Hematopoietic multipotent progenitor cell treated with erythropoietin and hydrocortisone succinate and interleukin-3 and kit ligand, for 17 days (in vitro differentiated cells): ENCODE results near the gene POP4.
A peak's percentile ranks its signal among the peaks of the same experiment; 100 is the strongest.

Source experiments
- DNase-seq: peaks from one replicate; pipeline ENCODE4 v3.0.0-alpha.2; 2015; ENCODE audit warnings: low spot score

POP4 gene

DNA sequence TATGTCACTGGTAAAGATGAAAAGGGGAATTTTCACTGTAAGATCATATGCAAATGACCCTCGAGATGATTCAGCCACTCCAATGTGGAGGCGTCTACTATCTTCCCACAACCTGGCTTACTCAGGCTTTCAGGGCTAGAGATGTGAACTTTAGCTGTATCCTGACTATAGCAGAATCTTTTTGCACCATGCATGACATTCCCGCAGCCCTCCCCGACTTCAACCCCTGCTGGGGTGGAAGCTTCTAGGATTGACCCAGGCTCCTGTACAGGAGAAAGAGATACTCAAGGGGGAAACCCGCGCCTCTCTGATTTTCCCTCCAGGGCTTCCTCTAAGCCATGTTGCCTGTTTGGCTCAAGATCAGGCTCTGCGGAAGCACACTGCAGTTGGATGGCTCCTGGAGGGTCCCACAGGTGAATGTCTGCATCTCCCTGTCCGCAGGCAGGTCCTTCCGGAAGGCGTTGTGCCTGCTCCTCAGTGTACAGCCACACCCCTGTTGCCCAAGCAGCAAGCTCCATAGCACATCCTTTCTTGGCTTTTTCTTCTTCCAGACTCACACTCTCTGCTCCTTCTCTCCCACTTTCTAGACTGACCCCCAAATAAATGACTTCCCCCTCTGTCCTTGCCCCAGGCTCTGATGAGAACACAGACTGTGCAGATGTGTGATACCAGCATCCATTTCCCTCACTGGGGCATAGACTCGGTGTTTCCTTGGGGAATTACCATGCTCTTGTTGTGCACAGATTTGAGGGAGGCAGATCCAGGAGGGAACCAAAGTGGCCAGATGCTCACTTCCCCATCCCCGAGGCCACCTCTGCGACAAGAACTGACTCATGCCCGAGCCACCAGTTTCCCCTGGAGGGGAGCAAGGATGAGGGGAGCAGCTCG is 29.1 kb upstream of the POP4 start:
- no peak for DNase-seq

DNA sequence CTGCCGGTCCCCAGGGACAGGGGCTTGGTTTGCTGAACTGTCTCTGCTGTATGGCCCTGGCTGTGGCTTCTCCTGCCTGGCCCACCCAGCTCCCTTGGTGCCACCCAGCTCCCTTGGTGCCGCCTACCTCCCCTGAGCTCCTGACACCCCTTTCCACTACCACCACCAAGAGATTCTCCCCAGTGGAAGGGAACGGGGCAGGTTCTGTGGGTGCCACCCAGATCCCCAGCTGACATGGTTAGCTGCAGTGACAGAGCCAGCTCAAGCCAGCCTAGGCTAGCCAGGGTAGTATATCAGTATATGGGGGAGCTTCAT is 28.5 kb upstream of the POP4 start:
- DNase-seq, result no peak

- no peak for DNase-seq
Observed at GRCh38 chr19:29578349-29578748, 27.7 kb upstream of the POP4 start.

- no peak for DNase-seq
Observed at GRCh38 chr19:29579308-29579910, 26.7 kb upstream of the POP4 start.

DNA sequence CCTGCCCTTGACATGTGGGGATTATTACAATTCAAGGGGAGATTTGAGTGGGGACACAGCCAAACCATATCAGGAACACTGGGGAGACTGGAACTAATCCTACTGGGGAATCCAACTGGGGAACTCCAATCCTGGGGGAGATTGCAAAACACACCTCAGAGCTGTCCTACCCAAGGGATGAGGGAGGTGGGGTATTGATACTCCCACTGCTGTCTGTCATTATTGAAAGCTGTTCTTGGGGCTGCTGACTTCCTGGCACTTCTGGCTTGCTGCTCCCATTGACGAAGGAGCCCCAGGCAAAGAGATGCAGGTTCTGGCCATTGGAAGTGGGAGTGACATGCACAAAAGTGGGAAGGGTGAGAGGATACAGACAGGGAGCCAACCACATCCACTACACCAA is 24.7 kb upstream of the POP4 start:
- DNase-seq, result no peak

DNA sequence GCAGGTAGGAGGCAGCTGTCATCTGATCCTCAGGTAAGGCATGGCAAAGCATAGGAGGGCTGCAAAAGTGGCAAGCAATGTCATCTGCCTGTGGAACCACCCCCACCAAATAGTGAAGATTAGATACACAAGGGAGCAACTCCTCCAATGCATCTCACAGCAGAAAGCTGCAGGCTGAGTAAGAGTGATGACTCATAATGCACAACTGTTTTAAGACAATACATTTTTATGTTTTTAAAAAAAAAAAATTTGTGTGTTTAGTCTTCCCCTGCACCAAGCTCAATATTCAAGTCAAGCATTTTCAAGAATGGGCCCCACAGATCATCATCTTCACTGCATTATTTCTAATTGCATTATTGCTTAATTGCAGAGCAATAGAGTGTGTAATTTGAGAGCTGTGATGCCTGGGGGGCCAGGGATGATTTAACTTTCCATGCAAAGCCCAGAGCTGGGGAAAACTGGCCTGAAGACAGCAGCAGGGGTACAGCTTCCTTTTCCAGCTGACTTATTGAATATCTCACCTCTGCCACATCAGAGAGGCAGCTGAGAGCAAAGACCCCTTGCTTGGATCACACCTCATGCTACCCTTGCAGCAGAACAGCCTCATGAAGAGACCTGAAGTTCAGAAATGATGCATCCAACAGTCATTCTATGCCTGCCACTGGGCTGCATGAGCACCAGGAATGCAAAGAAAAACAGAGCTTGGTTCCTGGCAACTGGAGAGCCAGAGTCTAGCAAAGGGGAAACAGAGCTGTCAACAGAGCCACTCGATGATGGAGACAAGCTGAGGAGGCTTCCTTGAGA is 22.7 kb upstream of the POP4 start:
- DNase-seq, result no peak

DNA sequence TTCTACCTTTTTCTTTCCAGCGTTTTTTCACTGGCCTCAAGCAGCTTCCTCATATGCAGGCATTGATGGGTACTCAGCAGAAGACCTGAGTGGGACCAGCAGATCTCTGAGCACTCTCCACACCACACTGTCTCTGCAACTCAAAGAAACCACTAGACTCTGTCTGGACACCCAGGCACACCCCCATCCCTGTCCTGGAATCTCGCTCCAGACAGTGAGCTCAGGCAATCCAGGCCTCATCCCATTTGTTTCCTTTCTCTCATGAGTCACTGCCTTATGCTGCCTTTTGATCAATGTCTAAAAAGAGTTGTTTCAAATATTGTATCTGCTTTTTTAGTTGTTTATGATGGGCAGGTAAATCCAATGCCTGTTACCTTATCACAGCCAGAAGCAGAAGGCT is 19.7 kb upstream of the POP4 start:
- no peak for DNase-seq

DNA sequence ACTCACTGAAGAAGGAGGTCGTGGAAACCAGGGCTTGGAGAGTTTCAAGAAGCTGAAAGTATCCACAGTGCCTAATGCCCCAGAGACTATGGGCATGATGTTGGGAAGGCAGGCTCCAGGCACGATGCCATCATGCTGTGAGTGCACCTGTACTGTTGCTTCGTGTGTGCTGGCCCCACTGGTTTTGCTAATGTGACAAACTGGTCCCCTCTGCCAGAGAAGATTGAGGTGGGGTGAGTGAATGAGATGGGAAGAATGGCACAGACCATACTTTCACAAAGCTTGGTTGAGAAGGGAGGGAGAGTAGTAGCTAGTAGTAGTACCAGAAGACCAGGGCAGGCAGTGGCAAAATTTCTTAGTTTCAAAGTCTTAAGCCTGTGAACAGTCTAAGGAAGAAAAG is 19.0 kb upstream of the POP4 start:
- no peak for DNase-seq

DNA sequence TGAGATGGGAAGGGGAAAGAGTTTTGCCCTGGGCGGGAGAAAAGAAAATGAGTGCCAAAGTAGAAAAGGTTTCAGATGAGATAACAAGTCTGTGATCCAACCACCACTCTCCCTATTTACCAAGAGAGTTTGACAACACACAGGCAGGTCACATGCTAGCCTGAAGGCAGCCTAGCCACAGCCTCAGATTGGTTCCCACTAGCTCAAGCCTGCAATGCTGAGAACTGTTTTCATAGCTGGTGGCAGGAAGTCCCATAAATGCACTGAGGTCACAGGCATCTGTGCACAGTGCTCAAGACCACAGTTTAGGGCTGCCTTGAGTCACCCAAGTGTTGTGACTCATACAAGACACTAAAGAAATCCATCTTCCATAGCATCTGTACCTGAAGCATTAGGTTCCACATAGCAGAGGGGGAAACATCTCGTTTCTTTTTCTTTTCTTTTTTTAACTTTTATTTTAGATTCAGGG is 18.5 kb upstream of the POP4 start:
- DNase-seq, result no peak

GRCh38 chr19:29588095-29588494 is 18.0 kb upstream of the POP4 start:
- DNase-seq, result no peak

DNA sequence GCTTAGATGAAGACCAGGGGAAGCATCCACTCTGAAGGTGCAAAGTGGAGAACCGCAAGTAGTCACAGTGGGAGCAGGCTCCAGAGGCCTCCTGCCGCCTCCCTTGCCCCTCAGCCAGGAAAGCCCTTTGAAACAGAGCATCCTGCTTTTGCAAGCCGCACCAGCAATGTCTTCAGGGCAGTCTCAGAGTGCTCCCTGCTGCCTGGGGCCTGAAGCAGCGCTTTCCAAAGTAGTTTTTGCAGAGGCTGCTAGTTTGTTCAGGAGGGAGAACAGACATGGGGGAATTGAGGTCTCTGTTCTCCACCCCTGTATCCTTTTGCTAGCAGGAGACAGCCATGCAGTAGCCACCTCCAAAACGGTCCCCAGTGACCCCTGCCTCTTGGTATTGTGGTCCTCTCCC is 15.8 kb upstream of the POP4 start:
- no peak for DNase-seq

DNA sequence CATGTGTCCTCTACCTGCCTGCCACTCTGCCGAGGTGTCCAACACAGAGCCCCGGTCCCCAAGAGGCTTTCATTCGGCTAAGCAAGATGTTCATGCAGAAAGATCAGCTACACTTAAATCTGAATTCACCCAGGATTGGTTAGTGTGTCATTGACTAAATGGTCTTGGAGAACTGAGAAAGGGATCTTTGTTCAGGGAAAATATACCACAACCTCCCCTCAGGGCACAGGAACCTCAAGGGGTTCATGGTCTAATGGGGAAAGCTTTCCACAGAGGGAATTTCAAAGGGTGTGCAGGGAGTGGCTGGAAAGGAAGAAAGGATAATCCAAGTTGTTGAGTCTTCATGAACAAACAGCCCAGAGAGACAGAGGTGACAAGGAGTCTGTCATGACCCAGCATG is 14.4 kb upstream of the POP4 start:
- DNase-seq, result no peak

DNA sequence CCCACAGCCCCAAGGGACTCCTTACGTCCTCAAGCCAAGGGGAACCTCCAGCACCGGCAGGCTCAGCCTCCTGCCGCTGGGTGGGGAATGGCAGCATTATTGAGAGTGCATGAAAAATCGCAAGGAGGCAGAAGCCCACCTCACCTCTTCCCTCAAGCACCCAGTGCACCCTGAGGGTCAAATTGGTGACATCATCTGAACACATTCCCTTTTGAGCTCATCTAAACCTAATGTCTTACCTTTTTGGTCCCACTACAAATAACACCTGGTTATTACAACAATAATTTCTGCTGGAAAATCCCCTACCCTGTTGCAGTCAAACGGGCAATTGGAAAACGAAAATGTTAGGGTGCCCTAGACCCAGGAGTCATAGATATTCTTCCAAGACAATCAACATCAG is 12.2 kb upstream of the POP4 start:
- DNase-seq, result no peak

GRCh38 chr19:29596080-29596727 is 9.9 kb upstream of the POP4 start:
- DNase-seq, result no peak

DNA sequence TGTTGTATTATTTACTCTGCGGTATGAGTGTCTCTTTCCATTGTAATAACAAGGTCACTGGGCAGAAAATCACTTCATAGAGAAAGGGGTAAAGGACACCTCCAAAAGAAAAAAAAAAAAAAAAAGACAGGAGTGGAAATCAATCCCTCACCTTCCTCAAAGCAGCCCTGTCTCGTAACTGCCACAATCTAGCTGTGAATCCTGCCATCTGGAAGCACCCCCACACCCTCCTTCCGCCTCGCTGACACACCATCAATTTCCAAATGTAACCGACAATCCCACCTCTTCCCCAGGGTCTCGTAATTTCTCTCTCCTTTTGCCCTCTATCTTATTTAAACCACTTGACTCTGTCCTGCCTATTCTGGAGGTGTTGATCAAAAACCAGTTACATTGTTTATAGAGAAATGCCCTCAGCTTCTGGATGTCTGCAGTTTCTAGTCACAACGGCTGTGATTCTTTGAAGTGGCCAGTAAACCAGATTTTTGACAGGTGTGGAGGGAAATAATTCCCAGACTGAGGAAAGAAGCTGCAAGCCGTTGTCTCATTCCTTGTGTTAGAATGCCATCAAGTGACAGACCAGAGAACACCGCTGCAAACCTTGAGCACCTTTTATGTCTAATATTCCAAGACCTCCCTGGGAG is 9.1 kb upstream of the POP4 start:
- no peak for DNase-seq

- DNase-seq, result no peak
Observed at GRCh38 chr19:29598036-29598435, 8.0 kb upstream of the POP4 start.

DNA sequence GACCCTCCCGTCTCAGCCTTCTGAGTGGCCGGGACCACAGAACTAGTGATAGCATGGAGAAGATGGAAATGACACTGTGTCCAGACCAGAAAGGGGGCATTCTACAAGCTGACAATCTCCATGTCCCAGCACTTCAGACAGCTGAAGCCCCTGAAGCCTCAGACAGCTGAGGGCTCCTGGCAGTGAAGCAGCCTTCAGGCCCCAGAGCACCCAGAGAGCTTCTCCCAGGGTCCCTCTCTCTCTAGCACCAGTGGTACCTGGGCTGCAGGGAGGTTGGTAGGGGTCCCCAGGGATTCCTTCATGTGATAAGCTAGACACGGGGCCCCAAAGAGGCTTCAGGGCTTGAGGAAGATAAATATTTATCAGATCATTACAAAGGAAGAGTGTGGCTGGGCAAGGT is 7.6 kb upstream of the POP4 start:
- no peak for DNase-seq

GRCh38 chr19:29603308-29603707 is 2.8 kb upstream of the POP4 start:
- DNase-seq, result no peak

DNA sequence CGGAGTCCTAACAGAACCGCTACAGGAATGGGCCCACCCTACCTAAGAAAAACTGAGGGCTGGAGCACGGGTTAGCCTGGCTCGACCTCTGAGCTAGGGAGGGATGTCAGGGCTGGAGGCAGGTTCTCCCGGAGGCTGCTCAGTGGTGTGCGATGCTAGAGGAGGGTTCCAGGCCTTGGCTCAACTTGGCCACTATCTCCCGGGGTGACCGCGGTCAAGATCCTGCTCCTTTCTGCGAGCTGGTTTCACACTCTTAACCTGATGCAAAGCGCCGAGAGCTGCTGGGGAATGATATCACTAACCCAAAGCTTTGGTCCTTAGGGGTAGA is 301 bp downstream of the POP4 start:
- DNase-seq, result no peak

DNA sequence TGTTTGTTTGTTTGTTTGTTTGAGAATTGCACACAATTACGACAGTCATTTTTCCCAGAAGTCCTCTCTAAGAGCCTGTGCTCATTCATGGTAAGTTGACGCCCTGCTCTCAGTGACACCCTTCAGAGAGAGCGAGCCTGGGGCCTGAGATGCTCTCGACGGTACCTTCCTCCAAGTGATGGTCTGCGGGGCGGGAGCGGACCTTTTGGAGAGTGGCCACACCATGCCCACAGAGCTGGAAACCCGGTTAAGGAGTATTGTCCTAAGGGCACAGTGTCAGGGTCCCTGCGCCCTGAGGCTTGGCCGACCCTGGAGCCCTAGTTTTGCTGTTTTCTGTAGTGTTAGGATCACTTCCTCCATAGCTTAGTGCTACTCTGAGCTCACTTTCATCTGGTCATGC is 3.6 kb downstream of the POP4 start:
- DNase-seq, result no peak

- DNase-seq, result no peak
Observed at GRCh38 chr19:29610213-29610573, 4.1 kb downstream of the POP4 start.

DNA sequence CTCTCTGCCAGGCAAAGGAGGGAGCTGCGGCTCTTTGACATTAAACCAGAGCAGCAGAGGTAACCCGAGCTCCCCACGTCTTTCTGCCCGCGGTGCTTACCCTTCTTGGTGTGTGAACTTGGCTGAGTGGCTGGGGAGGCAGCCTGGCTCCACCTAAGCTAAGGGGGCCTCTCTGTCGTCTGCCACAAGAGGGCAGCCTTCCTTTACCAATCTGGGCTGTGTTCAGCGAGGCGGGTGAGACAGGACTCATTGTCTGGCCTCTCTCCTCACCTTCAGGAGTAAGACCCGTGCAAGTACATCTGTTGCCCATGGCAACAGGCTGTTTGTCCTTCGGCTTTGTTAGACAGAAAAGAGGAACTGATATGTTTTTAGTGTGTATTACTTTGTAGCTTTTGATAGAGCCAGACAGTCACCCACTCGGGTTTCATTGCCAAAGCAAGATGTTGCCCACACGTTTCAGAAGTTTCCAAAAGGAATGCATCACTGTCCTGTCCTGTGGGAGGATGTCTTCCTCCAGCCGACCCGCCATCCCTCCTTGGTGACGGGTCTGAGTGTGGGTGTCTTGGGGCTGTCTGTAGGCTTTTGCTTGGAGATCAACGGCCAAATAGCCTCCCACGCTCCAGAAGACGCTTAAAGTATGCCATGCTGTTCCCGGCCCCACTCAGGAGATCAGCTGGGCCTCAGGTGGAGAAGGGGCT is 4.6 kb downstream of the POP4 start:
- DNase-seq, result peak; percentile 65
